Measurements from ENCODE around the gene RNF121.

The RNF121 gene

DNA sequence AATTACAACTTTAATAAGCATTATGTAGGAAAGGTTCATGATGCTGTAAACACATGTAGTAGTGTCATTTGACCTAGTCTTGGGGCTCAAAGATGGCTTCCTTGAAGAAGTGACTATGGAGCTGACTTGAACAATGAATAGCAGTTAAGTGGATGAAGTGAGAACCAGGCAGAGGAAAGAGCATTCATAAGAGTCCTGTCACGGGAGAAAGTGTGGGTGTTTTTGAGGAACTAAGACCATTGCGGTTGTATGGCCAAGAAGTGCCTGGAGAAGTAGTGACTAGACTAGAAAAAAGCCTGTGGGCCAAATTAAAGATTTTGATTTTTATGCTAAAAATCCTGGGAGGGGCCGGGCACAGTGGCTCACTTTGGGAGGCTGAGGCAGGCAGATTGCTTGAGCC lies 62.6 kb downstream of the RNF121 start:
- no peak for DNase-seq

DNA sequence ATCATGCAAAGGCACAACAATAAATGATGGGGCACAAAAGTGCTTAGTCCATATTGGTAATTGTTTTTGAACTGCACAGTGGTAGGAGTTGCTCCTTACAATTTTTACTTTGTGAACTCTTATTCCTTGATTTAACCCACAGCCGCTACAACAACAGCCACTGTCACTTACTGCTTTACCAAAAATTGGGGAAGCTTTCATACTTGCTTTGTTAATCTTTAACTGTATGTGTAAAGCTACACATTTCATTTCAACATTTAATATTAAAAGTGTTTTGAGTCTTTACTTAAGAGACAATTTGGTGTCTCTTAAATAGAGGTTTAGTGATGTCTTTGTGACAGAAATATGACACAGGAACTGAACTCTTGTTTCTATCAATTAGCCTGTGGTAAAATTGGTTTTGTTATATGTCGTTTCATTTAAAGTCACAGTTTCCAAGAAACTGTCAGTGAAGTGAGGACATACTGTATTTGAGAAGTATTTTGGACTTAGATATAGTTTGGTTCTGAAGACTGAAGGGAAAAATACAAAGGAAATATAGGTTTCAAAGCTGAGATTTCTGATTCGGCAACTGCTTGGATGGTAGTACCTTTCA lies 63.4 kb downstream of the RNF121 start:
- DNase-seq, result no peak

DNA sequence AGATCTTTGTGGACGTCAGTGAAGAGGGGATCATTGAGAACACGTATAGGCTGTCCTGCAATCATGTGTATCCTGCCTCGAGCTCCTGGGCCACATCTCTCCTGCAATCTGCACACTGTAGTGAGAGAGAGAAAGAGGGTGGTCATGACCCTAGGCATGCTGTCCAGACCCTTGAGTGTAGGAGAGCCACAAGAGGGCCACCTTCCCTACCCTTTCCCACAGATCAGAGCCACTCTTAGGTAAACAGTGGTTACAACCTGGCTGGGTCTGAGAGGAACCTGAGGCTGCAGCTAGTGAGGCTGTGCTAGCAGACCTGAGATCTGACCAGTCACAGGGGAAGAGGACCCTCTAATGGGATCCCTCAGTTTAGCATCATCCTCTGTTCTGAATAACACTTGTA lies 65.9 kb downstream of the RNF121 start:
- no peak for DNase-seq

DNA sequence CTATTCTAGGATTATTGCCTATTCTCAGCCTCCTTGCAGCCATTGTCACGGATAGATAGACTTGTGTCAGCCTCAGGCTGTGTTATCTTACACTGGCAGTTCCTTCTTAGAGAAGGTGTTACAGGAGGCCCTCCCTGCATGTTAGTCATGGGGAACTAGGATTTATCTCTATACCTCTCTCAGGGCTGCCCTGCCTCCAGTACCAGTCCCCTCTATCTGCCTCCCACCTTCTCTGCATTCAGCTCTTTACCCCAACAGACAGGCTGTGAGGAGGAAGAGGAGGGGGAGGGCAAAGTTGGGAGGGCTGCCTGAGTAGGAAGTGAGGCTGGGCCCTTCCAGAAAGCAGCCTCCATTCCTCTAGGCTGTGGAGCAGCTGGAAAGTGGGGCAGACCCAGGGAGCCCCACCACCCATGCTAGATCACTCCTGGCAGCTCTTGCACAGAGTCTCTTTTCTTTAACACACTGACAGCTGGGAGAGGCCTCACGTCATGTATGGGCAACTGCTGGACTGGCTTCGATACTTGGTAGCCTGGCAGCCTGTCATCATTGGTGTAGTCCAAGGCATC lies 67.0 kb downstream of the RNF121 start:
- DNase-seq, result no peak

DNA sequence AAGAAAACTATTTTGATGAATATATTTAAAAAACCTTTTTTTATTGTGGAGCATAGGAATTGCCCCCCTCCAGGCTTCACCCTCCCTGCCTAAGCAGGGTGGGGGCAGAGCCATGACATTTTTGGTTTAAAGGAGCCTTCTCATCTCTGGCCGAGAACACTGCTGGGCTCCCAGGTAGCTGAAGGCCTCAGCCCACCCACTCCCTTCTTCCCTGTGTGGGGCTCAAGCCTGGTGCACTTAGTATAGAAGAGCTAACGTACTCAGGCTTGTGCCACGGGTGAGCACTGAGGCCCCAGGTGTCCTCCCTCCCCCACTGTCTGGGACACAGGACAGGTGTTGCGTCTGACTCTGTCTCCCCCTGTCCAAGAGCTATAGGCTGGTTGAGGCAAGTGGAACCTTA lies 67.7 kb downstream of the RNF121 start:
- DNase-seq, result no peak

DNA sequence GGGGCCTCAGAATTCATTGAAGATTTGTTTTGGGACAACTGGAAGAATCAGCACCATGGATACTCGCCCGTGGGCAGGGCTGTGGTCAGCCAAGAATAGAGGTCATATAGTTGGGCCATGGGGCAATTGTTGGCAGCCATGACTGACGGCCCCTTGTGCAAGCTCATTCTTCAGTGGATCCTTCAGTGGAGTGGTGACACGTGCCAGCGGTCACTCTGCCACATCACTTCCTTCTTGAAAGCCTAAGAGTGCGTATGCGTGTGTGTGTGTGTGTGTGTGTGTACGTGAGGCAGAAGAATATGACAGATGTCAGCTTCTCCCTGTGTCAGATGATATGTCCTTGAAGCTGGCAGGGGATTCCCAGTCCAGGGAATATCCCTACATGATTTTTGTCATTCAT lies 68.1 kb downstream of the RNF121 start:
- DNase-seq, result no peak

- DNase-seq, result no peak
These were observed 68.7 kb downstream of the RNF121 start for GRCh38 chr11:71997594-71997993.

DNA sequence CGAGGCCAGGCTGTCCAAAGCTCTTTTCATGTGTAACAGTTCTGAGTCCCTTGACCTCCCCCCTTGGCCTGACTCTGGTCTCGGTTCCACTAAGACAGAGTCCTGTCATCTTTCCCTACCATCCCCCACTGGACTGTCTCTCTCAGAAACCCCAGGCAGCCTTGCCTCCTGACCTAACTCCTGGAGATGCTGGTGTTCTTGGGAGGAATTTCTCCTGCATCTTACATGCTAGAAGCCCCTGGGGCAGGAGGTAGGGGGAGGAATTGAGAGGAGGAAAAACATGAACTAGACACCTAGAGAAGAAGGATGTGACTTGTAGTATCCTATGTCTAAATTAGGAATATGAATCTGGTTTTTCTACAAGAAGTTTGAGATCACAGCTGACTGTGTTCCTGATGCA lies 69.2 kb downstream of the RNF121 start:
- no peak for DNase-seq

- DNase-seq, result no peak
These were observed 69.9 kb downstream of the RNF121 start, which contains the start of gene IL18BP for GRCh38 chr11:71998649-71999310. TSS of gene IL18BP (plus strand) at chr11:71998909. CDS start at chr11:71999985, 1,076 bp downstream.

DNA sequence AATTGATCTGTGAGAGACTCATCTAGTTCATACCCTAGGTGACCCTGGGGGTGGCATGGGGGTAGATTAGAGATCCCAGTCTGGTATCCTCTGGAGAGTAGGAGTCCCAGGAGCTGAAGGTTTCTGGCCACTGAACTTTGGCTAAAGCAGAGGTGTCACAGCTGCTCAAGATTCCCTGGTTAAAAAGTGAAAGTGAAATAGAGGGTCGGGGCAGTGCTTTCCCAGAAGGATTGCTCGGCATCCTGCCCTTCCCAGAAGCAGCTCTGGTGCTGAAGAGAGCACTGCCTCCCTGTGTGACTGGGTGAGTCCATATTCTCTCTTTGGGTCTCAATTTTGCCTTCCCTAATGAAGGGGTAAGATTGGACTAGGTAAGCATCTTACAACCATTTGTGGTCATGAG lies 70.5 kb downstream of the RNF121 start:
- DNase-seq, result no peak

DNA sequence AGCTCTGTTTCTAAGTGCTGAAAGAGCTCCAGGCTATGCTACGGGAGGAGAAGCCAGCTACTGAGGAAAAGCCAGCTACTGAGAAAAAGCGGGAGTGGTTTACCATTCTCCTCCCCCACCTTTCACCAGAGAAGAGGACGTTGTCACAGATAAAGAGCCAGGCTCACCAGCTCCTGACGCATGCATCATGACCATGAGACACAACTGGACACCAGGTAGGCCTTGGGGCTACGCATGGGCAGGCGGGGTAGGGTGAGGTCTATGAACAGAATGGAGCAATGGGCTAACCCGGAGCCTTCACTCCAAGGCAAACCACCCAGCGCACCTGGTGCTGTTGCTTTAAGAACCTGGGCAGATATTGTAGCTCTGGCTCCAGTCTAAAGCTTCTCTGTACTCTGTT lies 71.0 kb downstream of the RNF121 start:
- no peak for DNase-seq

GRCh38 chr11:72000202-72000867 lies 71.5 kb downstream of the RNF121 start:
- no peak for DNase-seq

DNA sequence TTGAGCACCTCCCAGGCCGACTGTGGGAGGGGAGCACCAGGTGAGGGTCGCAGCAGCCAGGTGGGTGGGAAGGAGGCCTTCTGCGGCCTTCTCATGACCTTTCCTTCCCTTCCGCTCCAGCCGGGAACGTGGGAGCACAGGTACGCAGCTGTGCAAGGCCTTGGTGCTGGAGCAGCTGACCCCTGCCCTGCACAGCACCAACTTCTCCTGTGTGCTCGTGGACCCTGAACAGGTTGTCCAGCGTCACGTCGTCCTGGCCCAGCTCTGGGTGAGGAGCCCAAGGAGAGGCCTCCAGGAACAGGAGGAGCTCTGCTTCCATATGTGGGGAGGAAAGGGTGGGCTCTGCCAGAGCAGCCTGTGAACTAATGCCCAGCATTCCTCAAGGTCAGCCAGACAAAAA lies 72.4 kb downstream of the RNF121 start:
- no peak for DNase-seq

- DNase-seq, result peak; percentile 33
These were observed 73.2 kb downstream of the RNF121 start for GRCh38 chr11:72001834-72002591.

GRCh38 chr11:72002841-72003775 lies 74.3 kb downstream of the RNF121 start:
- DNase-seq, result no peak

DNA sequence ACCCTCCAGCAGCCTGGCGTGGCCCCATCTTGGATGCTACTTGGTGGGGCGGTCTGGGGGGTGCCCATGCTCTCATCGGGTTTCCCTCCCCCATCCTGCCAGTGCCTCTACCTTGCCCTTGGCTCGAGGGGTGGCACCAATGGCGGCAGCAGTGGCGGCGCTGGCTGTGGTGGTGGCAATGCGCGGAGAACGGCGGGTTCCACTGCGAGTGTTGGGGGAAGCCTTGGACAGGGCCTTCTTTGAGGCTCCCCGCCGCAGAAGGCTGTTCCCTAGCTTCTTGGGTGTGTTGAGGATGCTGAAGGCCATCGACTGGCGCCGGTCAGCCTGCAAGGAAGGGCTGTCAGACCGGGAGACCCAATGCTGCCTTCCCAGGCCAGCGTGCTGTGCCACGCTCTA lies 74.9 kb downstream of the RNF121 start:
- no peak for DNase-seq

GRCh38 chr11:72004515-72005346 lies 75.9 kb downstream of the RNF121 start:
- no peak for DNase-seq

- no peak for DNase-seq
These were observed 76.8 kb downstream of the RNF121 start for GRCh38 chr11:72005347-72006260.

DNA sequence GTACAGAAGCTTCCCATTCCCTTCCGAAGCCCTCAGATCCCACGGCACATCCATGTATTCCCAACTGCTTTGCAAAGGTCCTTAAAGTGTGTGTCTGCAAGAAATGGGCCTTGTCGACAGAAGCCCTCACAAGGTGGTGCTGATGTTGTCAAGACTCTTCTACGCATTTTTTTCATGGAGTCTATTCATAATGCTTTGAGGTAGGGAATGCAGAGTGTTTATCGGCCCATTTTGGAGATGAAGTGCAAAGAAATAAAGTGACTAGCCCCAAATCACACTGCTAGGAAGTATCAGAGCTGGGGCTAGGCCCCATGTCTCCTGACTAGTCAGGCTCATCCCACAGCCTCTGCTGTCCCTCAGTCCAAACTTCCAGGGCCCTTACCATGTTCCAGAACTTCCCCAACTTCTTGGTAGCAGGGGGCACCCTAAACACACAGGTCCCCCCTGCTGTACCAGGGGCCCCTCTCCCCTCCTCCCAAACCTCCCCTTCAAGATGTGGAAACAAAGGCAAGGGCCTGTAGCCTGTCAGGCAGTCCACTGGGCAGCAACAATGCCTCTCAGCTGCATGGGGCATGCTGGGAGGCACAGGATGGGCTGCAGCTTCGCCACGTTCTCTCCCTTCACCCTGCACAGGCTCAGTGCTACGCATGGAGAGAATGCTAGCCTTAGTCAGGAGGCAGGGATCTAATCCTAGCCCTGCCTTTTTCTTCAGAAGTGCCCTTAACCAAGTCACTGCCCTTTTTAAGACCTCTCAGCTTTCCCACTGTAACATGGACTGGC lies 77.7 kb downstream of the RNF121 start:
- no peak for DNase-seq
